ENCODE data around the gene MAEA. TPM values are rescaled to one million over a fixed set of nuclear protein-coding genes. Genes with fewer than 3 reads are reported as not detected.

MAEA gene
- polyA plus RNA-seq, 1 experiment: 94.4 TPM

GRCh38 chr4:1250527-1250812, 39.2 kb upstream of the MAEA start:
- DNase-seq (ENCODE audit: low read depth): no peak
- Histone ChIP-seq H3K4me3 (ENCODE audit: low read depth, low read length) (no peak overlapping the region), H3K36me3 (ENCODE audit: control insufficient read depth, insufficient read depth, low read length) (0 out of 2 replicates have a peak, but pooled peaks cover 1% of the 10 kb centered on the region), H3K27me3 (ENCODE audit: control insufficient read depth, insufficient read depth, low read length) (no peaks in the 10 kb centered on the region)
- POLR2A ChIA-PET: no interaction called here
- CTCF ChIA-PET: interaction anchor here (1.2 to 3.0 kb wide), 7 partner anchors 9 to 119 kb away, joined by 3 to 23 read pairs (median 4); no protein-coding TSS in a partner anchor
- no peak for TF ChIP-seq CTCF (IDR thresholded peaks at IDR 0.05; ENCODE audit: insufficient read depth, low read depth, low read length)

GRCh38 chr4:1250921-1251772, 38.5 kb upstream of the MAEA start:
- no peak for DNase-seq (ENCODE audit: low read depth)
- H3K36me3 ChIP-seq (ENCODE audit: control insufficient read depth, insufficient read depth, low read length): 0 out of 2 replicates have a peak, but pooled peaks cover 1% of the 10 kb centered on the region
- CTCF ChIA-PET: interaction anchor here (1.2 to 3.0 kb wide), 6 partner anchors 9 to 119 kb away, joined by 3 to 23 read pairs (median 4); no protein-coding TSS in a partner anchor
- TF ChIP-seq CTCF (IDR thresholded peaks at IDR 0.05; ENCODE audit: insufficient read depth, low read depth, low read length): no peak
- H3K4me3 ChIP-seq (ENCODE audit: low read depth, low read length): no peak overlapping the region
- POLR2A ChIA-PET: no interaction called here
- H3K27me3 ChIP-seq (ENCODE audit: control insufficient read depth, insufficient read depth, low read length): no peaks in the 10 kb centered on the region

DNA sequence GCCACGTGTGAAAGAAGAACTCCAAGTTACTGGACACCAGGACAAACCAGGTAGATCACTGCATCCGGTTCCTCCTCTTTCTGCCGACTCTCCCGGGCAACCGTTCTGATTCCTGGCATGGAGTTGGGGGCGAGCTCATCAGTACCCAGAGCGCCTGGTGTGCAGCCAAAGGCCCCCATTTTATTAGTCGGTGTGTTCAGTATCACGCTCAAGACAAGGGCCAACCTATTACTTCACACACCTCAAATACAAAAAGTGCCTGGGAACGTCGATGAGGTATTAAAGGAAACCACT, 38.0 kb upstream of the MAEA start:
- TF ChIP-seq CTCF (IDR thresholded peaks at IDR 0.05; ENCODE audit: insufficient read depth, low read depth, low read length): no peak
- DNase-seq (ENCODE audit: low read depth): no peak
- H3K4me3 ChIP-seq (ENCODE audit: low read depth, low read length): no peak overlapping the region
- H3K36me3 ChIP-seq (ENCODE audit: control insufficient read depth, insufficient read depth, low read length): 0 out of 2 replicates have a peak, but pooled peaks cover 1% of the 10 kb centered on the region
- no peaks in the 10 kb centered on the region for H3K27me3 ChIP-seq (ENCODE audit: control insufficient read depth, insufficient read depth, low read length)
- ChIA-PET POLR2A (no interaction called here), CTCF (interaction anchor here (0.7 to 3.7 kb wide), 3 partner anchors 8 to 101 kb away, joined by 3 to 14 read pairs (median 4); no protein-coding TSS in a partner anchor)

DNA sequence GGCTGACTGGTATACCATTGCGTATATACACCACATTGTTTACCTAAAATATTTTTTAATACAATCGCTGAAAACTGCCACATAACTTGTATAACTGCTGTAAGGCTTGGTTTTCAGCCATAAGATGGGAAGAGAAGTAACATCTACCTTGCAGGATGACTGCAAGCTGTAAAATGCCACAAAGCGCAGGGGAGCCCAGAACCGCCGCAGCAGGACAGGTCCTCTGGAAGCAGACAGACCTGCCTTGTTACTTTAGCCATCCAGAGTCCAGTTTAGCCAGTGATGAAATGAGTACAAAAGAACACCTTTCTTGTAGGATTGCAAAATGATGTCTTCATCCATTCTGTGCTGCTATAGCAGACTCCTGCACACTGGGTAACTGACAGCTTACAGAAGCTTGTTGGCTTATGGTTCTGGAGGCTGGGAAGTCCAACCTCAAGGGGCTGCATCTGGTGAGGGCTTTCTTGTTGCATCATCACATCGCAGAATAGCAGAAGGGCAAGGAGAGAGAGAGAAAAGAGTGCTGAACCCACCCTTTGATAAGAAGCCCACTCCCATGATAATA, 36.7 kb upstream of the MAEA start:
- POLR2A ChIA-PET: no interaction called here
- CTCF ChIA-PET: interaction anchor here (3.7 kb wide), 1 partner anchor 15 kb away, joined by 14 read pairs; no protein-coding TSS in a partner anchor
- H3K27me3 ChIP-seq (ENCODE audit: control insufficient read depth, insufficient read depth, low read length): no peaks in the 10 kb centered on the region

More for the DNA sequence above, 36.7 kb upstream of the MAEA start:
- H3K4me3 ChIP-seq (ENCODE audit: low read depth, low read length): no peak overlapping the region
- 0 out of 2 replicates have a peak, but pooled peaks cover 1% of the 10 kb centered on the region for H3K36me3 ChIP-seq (ENCODE audit: control insufficient read depth, insufficient read depth, low read length)
- no peak for TF ChIP-seq CTCF (IDR thresholded peaks at IDR 0.05; ENCODE audit: insufficient read depth, low read depth, low read length)
- DNase-seq (ENCODE audit: low read depth): no peak

All from BJ (cell line).